ENCODE measurements around the gene LRIG3.
"Not testable (repeated sequence)": the region's sequence is repeated elsewhere in the genome, so short reads cannot be mapped to it uniquely, and the experiment has no call there.

LRIG3 gene

DNA sequence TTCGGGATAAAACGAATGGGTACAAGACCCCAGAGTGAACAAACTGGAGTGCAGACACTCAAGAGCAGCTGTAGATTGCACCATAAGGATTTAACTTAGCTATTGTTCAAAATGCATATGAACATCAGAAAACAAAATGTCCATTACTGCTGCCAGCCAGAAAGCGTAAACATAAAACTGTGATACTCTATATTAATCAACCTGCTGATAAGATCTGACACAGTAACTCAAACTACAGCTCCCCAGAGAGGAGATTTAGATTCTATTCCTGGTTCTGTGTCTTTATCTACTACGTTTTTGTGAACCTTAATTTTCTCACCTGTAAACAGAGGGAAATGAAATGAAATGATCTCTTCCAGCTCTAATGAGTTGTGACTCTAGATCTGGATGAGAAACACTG, 22.3 kb downstream of the LRIG3 start:
- no peak for FAIRE-seq

- no peak for FAIRE-seq
Observed at GRCh38 chr12:58896278-58896677, 24.0 kb downstream of the LRIG3 start.

- FAIRE-seq: no peak
Observed at GRCh38 chr12:58895053-58895452, 25.3 kb downstream of the LRIG3 start.

DNA sequence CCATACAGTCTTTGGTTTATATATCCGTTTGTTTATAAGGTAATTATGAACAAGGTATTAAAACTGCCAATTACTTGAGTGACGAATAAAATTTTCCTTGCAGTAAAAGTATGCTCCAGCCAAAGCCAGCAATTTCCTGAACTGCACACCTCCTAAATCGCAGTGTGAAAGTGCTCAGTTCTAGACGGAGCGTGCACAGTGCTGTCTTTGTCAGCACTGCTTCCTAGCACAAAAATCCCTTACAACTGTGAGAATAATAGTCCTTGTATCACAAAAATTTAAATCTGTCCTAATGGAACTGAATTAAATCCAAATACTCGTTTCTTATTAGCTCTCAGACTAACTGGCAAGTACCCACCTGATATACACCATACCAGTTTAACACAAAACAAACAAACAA, 26.3 kb downstream of the LRIG3 start:
- FAIRE-seq: no peak

- no peak for FAIRE-seq
Observed at GRCh38 chr12:58893495-58893894, 26.8 kb downstream of the LRIG3 start.

GRCh38 chr12:58889557-58889956, 30.7 kb downstream of the LRIG3 start:
- FAIRE-seq: no peak

DNA sequence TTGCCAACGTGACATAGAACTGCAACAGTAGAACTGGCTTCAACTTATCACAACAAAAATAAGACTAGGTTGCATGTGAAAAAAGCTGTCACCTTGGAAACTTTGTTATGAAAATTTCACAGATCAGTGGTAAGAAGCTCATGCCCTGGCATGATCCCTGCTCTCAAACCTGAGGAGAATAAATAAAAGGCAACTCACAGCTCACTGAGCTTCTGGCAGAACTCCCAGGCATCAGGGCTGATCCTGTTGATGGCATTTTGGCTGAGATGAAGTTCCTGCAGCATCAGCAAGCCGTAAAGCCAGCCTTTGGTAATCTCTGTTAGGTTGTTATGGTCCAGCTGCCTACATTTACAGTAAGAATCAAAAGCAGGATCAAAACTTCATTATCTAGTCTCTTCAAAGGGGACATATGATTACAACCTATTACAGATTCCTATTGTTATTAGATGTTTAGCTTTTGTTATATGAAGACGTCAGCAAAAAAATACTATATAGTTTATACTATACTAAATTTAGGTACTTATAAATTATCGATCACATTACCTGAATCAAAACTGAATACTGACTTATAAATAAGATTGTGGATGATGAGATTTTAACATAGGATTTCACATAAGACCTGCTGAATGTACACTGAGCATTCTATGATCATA, 32.0 kb downstream of the LRIG3 start:
- FAIRE-seq: no peak

GRCh38 chr12:58887068-58887467, 33.2 kb downstream of the LRIG3 start:
- no peak for FAIRE-seq

DNA sequence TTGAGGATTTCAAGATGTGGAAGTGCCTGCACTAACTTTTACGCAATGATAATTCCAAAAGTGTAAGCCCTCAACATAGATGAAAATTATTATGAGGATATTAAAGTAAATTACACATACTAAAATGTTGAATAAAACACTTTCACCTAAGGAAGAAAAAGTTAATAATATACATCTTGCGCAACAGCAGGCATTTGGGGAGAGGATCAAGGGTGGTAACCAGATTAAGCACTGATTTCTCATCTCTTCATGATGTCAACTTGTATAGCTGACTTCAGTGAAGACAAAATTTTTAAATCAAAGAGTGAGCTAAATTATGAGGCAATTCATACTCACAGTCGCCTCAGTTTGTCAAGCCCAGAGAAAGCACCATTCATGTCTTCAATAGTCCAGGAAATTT, 33.8 kb downstream of the LRIG3 start:
- no peak for FAIRE-seq

DNA sequence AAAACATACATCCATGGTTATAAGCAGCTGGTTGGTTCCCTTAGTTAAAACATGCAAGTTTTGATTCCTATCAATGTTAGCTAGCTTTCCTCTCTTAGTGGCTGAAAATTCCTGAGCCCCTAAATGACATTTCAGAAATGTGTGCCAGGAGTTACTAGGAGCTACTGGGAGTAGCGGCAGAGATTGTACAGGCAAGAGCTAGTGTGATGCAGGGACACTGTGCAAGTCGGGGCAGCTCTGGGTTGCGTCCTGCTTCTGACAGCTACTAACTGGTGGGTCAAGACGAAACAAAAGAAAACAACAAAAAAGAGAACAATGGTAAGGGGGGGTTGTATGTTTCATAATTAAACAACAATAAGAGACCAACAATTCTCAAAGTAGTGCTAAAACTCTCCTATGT, 35.4 kb downstream of the LRIG3 start:
- no peak for FAIRE-seq

DNA sequence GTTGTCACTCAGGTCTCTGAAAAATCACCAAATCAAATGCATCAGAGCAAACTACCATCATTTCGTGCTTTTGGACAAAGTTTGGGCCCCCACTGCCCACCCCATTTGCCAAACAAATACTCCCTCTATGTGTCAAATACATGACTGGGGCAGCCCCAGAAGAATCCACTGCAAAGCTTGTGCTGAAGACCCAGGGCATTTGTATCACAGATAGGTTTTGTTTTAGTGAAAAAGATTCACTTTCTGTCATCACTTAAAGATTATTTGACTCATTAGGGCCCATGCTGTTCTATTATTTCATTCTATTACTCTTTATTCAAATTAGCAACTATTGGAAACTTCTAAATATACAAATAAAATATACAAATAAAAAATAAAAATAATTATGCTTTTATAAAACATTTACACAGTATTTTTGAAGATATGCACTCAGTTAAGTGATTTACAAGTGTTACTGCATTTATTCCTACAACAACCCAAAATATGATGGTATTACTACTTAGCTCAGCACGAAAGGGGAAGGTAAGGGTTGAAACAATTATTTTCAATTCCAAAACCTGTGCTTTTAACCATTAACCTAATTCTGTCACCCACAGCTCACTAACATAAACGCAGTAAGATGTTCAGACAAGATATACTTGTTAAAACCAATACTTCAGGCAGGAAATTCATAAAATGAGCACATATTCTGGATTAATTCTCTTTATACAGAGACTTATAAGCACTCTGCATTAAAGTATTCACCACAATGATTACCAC, 36.5 kb downstream of the LRIG3 start:
- FAIRE-seq: no peak

GRCh38 chr12:58882826-58883225, 37.5 kb downstream of the LRIG3 start:
- no peak for FAIRE-seq

- FAIRE-seq: no peak
Observed at GRCh38 chr12:58881816-58882215, 38.5 kb downstream of the LRIG3 start.

DNA sequence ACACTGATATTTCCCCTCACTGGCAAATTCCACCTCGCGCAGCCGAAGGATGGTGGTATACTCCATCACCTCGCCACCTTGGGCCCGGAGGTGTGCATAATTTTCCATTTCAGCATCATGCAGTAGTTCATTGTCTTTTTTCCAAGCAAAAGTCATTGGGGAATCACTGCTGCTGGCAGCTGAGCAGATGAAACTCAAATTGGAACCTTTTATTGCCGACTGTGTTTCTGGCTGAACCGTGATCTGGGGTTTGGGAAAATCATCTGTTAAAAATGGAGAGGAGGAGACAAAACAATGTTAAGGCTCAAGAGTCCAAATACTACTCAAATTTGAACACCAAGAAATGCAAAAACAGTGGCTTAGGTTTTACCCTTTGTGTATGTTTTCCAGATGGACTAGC, 39.7 kb downstream of the LRIG3 start:
- no peak for FAIRE-seq

GRCh38 chr12:58877243-58877743, 43.0 kb downstream of the LRIG3 start:
- no peak for FAIRE-seq

DNA sequence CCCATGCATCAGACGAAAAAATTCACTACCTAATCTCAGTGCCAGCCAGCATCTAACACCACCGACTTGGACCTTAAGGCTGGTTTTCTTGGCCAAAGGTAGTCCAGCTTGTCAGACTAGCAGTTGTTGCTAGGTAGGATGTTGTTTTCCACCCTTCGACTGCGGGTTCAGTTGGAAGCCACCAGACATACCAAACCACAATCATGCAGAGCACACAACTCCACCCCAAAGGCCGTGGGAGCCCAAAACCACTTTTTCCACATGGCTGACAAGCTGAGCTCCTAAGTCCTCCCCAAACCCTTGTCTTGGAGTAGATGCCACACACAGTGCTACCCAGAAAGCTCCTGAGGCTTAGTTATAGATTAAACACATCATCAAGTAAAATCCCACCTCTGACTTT, 46.8 kb downstream of the LRIG3 start:
- no peak for FAIRE-seq

- FAIRE-seq: no peak
Observed at GRCh38 chr12:58871556-58871955, 48.7 kb downstream of the LRIG3 start.

DNA sequence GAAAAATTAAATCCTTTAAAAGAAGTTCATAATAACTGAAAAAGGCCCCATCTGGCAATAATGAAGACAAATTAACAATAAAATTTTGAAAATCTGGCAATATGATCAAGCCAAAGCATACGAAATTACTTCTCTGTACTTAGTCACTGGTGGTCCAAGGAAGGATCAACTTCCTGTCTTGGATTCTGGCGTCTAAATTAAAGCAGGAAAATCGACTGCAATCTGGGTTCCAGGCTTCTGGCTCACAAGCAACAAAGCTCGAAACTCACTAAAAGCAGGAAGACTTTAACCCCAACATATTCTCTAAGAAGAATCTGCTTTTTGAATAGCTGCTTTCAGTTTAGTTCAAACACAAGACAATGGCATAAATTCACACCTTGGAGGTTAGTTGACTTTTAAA, 49.7 kb downstream of the LRIG3 start:
- no peak for FAIRE-seq

DNA sequence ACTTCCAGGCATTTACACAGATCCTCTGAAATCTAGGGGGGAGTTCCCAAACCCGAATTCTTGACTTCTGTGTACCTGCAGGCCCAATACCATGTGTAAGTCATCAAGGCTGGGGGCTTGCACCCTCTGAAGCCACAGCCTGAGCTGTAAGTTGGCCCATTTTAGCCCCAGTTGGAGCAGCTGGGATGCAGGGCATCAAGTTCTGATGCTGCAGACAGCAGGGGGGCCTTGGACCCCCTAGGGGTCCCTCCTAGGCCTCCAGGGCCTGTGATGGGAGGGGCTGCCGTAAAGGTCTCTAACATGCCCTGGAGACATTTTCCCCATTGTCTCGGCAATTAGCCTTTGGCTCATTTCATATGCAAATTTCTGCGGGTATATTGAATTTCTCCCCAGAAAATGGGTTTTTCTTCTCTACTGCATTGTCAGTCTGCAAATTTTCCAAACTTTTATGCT, 59.5 kb downstream of the LRIG3 start:
- FAIRE-seq: no peak

DNA sequence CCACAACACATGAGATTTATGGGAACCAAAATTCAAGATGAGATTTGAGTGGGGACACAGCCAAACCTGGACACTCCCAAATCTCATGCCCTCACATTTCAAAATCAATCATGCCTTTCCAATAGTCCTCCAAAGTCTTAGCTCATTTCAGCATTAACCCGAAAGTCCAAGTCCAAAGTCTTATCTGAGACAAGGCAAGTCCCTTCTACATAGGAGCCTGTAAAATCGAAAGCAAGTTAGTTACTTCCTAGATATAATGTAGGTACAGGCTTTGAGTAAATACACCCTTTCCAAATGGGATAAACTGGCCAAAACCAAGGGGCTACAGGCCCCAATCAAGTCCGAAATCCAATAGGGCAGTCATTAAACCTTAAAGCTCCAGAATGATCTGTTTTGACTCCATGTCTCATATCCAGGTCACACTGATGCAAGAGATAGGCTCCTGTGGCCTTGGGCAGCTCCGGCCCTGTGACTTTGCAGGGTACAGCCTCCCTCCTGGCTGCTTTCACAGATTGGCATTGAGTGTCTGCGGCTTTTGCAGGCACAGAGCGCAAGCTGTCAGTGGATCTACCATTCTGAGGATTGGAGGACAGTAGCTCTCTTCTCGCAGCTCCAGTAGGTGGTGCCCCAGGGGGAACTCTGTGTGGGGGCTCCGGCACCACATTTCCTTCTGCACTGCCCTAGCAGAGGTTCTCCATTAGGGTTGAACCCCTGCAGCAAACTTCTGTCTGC, 60.1 kb downstream of the LRIG3 start:
- FAIRE-seq: no peak

DNA sequence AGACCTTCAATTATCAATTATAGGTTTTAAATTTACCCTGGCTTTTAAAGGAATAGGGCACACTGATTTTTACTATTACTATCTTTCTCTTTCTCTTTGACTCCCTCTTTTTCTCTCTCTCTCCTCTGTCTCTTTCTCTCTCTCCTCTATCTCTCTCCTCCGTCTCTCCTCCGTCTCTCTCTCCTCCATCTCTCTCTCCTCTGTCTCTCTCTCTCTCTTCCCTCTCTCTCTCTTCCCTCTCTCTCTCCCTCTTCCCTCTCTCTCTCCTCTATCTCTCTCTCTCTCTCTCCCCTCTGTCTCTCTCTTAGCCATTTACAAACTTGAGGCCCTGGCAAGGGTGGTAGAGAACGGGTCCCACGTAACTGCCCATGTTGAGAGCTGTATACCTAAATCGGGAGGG, 62.3 kb downstream of the LRIG3 start:
- no peak for FAIRE-seq

- not testable (repeated sequence) for FAIRE-seq
Observed at GRCh38 chr12:58857206-58857605, 63.1 kb downstream of the LRIG3 start.

GRCh38 chr12:58855630-58856029, 64.7 kb downstream of the LRIG3 start:
- FAIRE-seq: not testable (repeated sequence)

DNA sequence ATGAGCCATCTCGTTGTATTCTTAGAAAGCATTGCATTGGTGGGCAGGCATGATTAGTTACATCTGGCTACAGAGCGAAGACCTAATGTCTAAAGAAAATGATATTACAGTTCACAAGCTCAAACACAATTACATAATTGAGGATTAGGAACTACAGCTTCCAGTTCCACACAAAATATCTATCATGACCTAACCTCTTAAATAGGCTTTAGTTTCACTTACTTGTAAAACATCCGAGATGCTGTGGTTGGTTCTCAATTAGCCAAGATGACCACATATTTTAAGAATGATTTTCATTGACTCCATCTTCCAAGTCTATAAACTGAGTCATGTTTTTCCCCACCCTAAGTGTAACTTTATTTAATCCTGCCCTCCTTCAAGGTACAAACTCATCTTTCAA, 69.5 kb downstream of the LRIG3 start:
- FAIRE-seq: no peak
